Sigmoid colon (tissue), 7 donors: Measurements from ENCODE around the gene LRRC2. TPM values are rescaled to one million over a fixed set of nuclear protein-coding genes. Genes with fewer than 3 reads are reported as not detected.

ENCODE experiments used
- DNase-seq: peaks from one replicate; pipeline ENCODE4 v3.0.0-alpha.2; 2019
- H3K27ac ChIP-seq, 4 donors: fragments of 200-600 bp; sonication (generic); one replicate each; pipeline ENCODE4 v1.5.1; 2016 to 2019; ENCODE audit warnings: mild to moderate bottlenecking in 1 of 4
- H3K27me3 ChIP-seq, 3 donors: fragments of 200-600 bp; sonication (generic); one replicate each; pipeline ENCODE4 v1.5.1; 2019; ENCODE audit warnings: mild to moderate bottlenecking in 1 of 3
- H3K36me3 ChIP-seq, 4 donors: fragments of 200-600 bp; sonication (generic); one replicate each; pipeline ENCODE4 v1.5.1; 2016 to 2019
- H3K4me1 ChIP-seq, 4 donors: fragments of 200-600 bp; sonication (generic); one replicate each; pipeline ENCODE4 v1.5.1; 2017 to 2019
- H3K4me3 ChIP-seq, 4 donors: fragments of 200-600 bp; sonication (generic); one replicate each; pipeline ENCODE4 v1.5.1; 2017 to 2019; ENCODE audit warnings: mild to moderate bottlenecking in 2 of 4, moderate library complexity in 1 of 4
- H3K9me3 ChIP-seq, 4 donors: fragments of 200-600 bp in 3 of 4; sonication (generic) in 3 of 4; one replicate each; pipeline versions ENCODE4 v1.5.1 to v1.6.1; 2013 to 2019
- CTCF ChIP-seq, 4 experiments: fragments of 450-650 bp in 3 of 4; fragments of 200-600 bp in 1 of 4; IDR thresholded peaks; one replicate each; pipeline ENCODE4 v1.5.1; 2016 to 2019; ENCODE audit warnings: antibody characterized with exemption in 4 of 4, mild to moderate bottlenecking in 3 of 4, moderate library complexity in 2 of 4
- EP300 ChIP-seq, 4 donors: sonication (generic); formaldehyde crosslinking; IDR thresholded peaks; one replicate each; pipeline ENCODE4 v1.6.1; 2017; ENCODE audit warnings: antibody characterized with exemption in 4 of 4
- POLR2A ChIP-seq, 2 donors: fragments of 450-650 bp; IDR thresholded peaks; one replicate each; pipeline ENCODE4 v1.6.1; 2016; ENCODE audit warnings: antibody characterized with exemption in 2 of 2, mild to moderate bottlenecking in 2 of 2, moderate library complexity in 2 of 2
- POLR2AphosphoS5 ChIP-seq, 4 donors: sonication (generic); formaldehyde crosslinking; IDR thresholded peaks; one replicate each; pipeline ENCODE4 v1.6.1; 2017; ENCODE audit warnings: antibody characterized with exemption in 4 of 4
- WGBS, 2 donors: extraction: QIAGEN DNeasy Blood & Tissue Kit; methylation state at CpG; one replicate each; pipeline ENCODE4 v1.1.7; 2013; 5-methylcytosine and 5-hydroxymethylcytosine counted together
- intact Hi-C: fragments of 100-400 bp; cut with DNase I; formaldehyde crosslinking; loops from one replicate; pipeline ENCODE4 v1.15.1; 2023
- polyA plus RNA-seq, 3 donors: library from polyadenylated mRNA; stranded (reverse); fragments of 200-250 nt; gene quantifications; one replicate each; pipeline ENCODE4 v1.2.3, GENCODE V29; 2013
- total RNA-seq, 4 donors: library from RNA; depleted of rRNA; stranded (reverse); fragments of >200 nt; gene quantifications; one replicate each; pipeline ENCODE4 v1.1.0, GENCODE V29; 2016
- donor health status: healthy with polysubstance abuse.
- donor health status: Bipolar disorder and iron deficiency.
- donor health status: healthy.

Gene LRRC2
- total and polyA plus RNA-seq, 7 donors = 0.46 to 11.1 (median 3.6) TPM

DNA sequence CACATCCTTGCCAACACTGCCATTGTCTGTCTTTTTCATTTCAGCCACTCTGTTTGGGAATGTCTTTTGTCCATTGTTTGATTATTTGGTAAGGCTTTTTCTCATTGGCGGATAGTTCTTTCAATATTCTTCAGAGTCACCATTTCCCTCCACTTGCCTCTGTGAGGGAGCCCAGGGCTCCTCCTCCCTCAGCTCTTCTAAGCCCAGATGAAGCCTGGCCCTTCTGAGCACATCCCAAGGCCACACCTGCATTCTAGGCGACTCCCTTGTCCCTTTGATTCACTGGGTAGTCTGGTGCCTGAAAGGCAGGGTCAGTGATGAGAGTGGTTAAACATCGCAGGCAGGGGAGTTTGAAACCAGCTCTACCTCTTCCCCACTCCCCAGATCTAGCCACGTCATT, 89.0 kb downstream of the LRRC2 start:
- Histone ChIP-seq H3K27me3 (no peaks in the 10 kb centered on the region), H3K4me3 (no peak overlapping the region), H3K9me3 (no peaks in the 10 kb centered on the region), H3K4me1 (no peaks in the 10 kb centered on the region), H3K27ac (no peak overlapping the region), H3K36me3 (no peaks in the 10 kb centered on the region)
- WGBS, 2 donors = 81 to 90% methylated on average over 4 of the region's 4 CpGs
- no peak for DNase-seq
- intact Hi-C loops = no loop called here
- TF ChIP-seq EP300 (IDR thresholded peaks at IDR 0.05) = no peak
- TF ChIP-seq CTCF (IDR thresholded peaks at IDR 0.05) = no peak
- no peak for TF ChIP-seq POLR2A (IDR thresholded peaks at IDR 0.05)
- no peak for TF ChIP-seq POLR2AphosphoS5 (IDR thresholded peaks at IDR 0.05)

GRCh38 chr3:46472736-46473135, 93.4 kb downstream of the LRRC2 start:
- Histone ChIP-seq H3K9me3 (no peaks in the 10 kb centered on the region), H3K36me3 (no peaks in the 10 kb centered on the region), H3K27ac (no peak overlapping the region), H3K27me3 (no peaks in the 10 kb centered on the region), H3K4me3 (no peak overlapping the region), H3K4me1 (no peaks in the 10 kb centered on the region)
- WGBS, 2 donors = 93 to 95% methylated on average over 2 of the region's 2 CpGs
- DNase-seq = no peak
- TF ChIP-seq CTCF (IDR thresholded peaks at IDR 0.05) (no peak), POLR2AphosphoS5 (IDR thresholded peaks at IDR 0.05) (no peak), EP300 (IDR thresholded peaks at IDR 0.05) (no peak), POLR2A (IDR thresholded peaks at IDR 0.05) (no peak)
- intact Hi-C loops = no loop called here

- Histone ChIP-seq H3K4me1 (no peaks in the 10 kb centered on the region), H3K27ac (no peak overlapping the region), H3K4me3 (no peak overlapping the region), H3K36me3 (no peaks in the 10 kb centered on the region), H3K9me3 (no peaks in the 10 kb centered on the region), H3K27me3 (no peaks in the 10 kb centered on the region)
- WGBS, 2 donors = 94% methylated on average over 5 of the region's 5 CpGs
- TF ChIP-seq POLR2A (IDR thresholded peaks at IDR 0.05) = no peak
- no peak for TF ChIP-seq CTCF (IDR thresholded peaks at IDR 0.05)
- no peak for TF ChIP-seq POLR2AphosphoS5 (IDR thresholded peaks at IDR 0.05)
- TF ChIP-seq EP300 (IDR thresholded peaks at IDR 0.05) = no peak
- intact Hi-C loops = no loop called here
- DNase-seq = peak; percentile 22
Observed at GRCh38 chr3:46471371-46471914, 94.7 kb downstream of the LRRC2 start.

DNA sequence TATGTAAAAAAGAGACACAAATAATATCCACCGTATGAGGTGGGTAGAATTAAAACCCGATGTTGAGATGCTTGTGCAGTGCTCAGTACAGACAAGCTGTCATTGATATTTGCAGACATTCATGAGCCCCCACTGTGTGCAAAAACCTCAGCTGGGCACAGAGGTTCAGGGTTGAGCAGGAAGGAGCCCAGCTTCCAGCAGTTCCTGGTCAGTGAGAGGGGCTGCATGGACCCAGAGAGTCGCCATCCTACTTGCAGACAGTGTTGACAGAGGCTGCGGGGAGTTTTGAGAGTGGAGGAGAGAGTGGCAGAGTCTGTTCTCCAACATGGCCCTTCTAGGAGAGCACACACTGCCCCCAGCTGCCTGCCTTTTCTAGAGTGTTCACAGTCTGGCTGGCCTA, 95.3 kb downstream of the LRRC2 start:
- H3K9me3 ChIP-seq = no peaks in the 10 kb centered on the region
- intact Hi-C loops = no loop called here
- no peak overlapping the region for H3K4me3 ChIP-seq
- no peaks in the 10 kb centered on the region for H3K36me3 ChIP-seq
- DNase-seq = no peak
- WGBS, 2 donors = 90 to 91% methylated on average over 4 of the region's 4 CpGs
- TF ChIP-seq POLR2A (IDR thresholded peaks at IDR 0.05) (no peak), POLR2AphosphoS5 (IDR thresholded peaks at IDR 0.05) (no peak), CTCF (IDR thresholded peaks at IDR 0.05) (no peak), EP300 (IDR thresholded peaks at IDR 0.05) (no peak)
- no peaks in the 10 kb centered on the region for H3K4me1 ChIP-seq
- no peaks in the 10 kb centered on the region for H3K27me3 ChIP-seq
- H3K27ac ChIP-seq = no peak overlapping the region
